Measurements from ENCODE around the gene FOXC2. TPM values are rescaled to one million over a fixed set of nuclear protein-coding genes. Genes with fewer than 3 reads are reported as not detected.
A peak's percentile ranks its signal among the peaks of the same experiment; 100 is the strongest.

The FOXC2 gene
- total and polyA plus RNA-seq, 2 of the 13 experiments (the other 11 are each of a cell fraction or from before 2014, with no cell fraction given), result not detected

DNA sequence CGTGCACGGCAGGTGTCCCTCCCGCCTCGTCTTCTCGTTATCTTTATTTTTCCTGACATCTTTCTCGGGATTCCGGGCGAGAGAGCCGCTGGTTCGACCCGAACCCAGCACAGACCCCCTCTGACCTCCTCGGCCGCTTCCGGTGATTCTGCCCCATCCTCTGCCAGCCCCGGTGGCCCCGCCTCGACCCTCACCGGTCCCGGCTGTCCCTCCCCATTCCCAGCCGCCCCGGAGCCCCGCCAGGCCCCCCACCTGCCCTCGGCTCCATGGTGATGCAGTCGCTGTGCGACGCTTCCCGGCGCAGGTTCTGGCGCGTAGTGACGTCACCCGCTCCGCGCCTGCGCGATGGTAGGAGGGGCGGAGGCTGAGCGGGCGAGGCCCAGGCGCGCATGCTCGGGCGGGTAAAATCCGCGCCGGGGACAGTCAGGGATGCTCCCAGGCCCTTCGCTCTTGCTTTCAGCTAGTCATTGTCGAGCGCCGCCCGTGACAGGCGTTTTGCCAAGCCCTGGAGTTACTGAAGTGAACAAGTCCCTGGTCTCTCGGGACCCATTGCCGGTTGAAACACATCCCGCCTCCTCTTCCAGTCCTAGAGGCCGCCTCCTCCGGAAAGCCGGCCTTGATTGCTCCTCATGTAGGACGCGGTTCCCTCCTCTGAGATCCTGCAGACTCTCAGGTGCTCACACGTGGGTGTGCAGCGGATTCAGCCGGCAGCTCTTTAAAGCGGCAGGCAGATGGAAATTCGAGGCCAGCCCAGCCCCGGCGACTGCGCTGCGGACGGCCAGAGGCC lies 11.5 kb upstream of the FOXC2 start, which contains the start of gene MTHFSD (continued):
- TF ChIP-seq, protein P1, sequence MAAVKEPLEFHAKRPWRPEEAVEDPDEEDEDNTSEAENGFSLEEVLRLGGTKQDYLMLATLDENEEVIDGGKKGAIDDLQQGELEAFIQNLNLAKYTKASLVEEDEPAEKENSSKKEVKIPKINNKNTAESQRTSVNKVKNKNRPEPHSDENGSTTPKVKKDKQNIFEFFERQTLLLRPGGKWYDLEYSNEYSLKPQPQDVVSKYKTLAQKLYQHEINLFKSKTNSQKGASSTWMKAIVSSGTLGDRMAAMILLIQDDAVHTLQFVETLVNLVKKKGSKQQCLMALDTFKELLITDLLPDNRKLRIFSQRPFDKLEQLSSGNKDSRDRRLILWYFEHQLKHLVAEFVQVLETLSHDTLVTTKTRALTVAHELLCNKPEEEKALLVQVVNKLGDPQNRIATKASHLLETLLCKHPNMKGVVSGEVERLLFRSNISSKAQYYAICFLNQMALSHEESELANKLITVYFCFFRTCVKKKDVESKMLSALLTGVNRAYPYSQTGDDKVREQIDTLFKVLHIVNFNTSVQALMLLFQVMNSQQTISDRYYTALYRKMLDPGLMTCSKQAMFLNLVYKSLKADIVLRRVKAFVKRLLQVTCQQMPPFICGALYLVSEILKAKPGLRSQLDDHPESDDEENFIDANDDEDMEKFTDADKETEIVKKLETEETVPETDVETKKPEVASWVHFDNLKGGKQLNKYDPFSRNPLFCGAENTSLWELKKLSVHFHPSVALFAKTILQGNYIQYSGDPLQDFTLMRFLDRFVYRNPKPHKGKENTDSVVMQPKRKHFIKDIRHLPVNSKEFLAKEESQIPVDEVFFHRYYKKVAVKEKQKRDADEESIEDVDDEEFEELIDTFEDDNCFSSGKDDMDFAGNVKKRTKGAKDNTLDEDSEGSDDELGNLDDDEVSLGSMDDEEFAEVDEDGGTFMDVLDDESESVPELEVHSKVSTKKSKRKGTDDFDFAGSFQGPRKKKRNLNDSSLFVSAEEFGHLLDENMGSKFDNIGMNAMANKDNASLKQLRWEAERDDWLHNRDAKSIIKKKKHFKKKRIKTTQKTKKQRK (IDR thresholded peaks at IDR 0.05; ENCODE audit: low read length), result no peak
- TF ChIP-seq GZF1 (CRISPR knock-in tag; IDR thresholded peaks at IDR 0.05) (peak; percentile 60), ZNF589 (CRISPR knock-in tag; conservative IDR thresholded peaks at IDR 0.05) (0 out of 2 replicates have a peak, but pooled peaks have one; percentile 11), ZBTB42 (CRISPR knock-in tag; IDR thresholded peaks at IDR 0.05) (peak; percentile 68), SIN3A (IDR thresholded peaks at IDR 0.05; ENCODE audit: borderline replicate concordance, low read depth, low read length) (peak; percentile 69), HOXA9 (CRISPR knock-in tag; IDR thresholded peaks at IDR 0.05; ENCODE audit: borderline replicate concordance) (peak; percentile 86; the same call in 1 of the 2 replicates), ZNF496 (CRISPR knock-in tag; IDR thresholded peaks at IDR 0.05; ENCODE audit: insufficient replicate concordance) (no peak), KAT7 (CRISPR knock-in tag; IDR thresholded peaks at IDR 0.05; ENCODE audit: borderline replicate concordance) (peak; percentile 76; the same call in 1 of the 2 replicates), ZNF17 (CRISPR knock-in tag; IDR thresholded peaks at IDR 0.05) (no peak), ZNF138 (CRISPR knock-in tag; IDR thresholded peaks at IDR 0.05; ENCODE audit: low read depth) (no peak)
- TF ChIP-seq, protein P2, sequence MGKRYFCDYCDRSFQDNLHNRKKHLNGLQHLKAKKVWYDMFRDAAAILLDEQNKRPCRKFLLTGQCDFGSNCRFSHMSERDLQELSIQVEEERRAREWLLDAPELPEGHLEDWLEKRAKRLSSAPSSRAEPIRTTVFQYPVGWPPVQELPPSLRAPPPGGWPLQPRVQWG (CRISPR knock-in tag; IDR thresholded peaks at IDR 0.05; ENCODE audit: borderline replicate concordance, low read depth), result no peak
- TF ChIP-seq, protein P3, sequence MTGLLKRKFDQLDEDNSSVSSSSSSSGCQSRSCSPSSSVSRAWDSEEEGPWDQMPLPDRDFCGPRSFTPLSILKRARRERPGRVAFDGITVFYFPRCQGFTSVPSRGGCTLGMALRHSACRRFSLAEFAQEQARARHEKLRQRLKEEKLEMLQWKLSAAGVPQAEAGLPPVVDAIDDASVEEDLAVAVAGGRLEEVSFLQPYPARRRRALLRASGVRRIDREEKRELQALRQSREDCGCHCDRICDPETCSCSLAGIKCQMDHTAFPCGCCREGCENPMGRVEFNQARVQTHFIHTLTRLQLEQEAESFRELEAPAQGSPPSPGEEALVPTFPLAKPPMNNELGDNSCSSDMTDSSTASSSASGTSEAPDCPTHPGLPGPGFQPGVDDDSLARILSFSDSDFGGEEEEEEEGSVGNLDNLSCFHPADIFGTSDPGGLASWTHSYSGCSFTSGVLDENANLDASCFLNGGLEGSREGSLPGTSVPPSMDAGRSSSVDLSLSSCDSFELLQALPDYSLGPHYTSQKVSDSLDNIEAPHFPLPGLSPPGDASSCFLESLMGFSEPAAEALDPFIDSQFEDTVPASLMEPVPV (CRISPR knock-in tag; IDR thresholded peaks at IDR 0.05), result no peak
- TF ChIP-seq, protein P4, sequence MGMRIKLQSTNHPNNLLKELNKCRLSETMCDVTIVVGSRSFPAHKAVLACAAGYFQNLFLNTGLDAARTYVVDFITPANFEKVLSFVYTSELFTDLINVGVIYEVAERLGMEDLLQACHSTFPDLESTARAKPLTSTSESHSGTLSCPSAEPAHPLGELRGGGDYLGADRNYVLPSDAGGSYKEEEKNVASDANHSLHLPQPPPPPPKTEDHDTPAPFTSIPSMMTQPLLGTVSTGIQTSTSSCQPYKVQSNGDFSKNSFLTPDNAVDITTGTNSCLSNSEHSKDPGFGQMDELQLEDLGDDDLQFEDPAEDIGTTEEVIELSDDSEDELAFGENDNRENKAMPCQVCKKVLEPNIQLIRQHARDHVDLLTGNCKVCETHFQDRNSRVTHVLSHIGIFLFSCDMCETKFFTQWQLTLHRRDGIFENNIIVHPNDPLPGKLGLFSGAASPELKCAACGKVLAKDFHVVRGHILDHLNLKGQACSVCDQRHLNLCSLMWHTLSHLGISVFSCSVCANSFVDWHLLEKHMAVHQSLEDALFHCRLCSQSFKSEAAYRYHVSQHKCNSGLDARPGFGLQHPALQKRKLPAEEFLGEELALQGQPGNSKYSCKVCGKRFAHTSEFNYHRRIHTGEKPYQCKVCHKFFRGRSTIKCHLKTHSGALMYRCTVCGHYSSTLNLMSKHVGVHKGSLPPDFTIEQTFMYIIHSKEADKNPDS (CRISPR knock-in tag; IDR thresholded peaks at IDR 0.05), result no peak; the same call in 1 of the 2 replicates
- TF ChIP-seq, protein P5, sequence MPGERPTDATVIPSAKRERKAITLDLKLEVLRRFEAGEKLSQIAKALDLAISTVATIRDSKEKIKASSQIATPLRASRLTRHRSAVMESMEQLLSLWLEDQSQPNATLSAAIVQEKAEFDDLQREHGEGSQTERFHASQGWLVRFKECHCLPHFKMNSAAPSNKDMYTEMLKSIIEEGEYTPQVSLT (CRISPR knock-in tag; IDR thresholded peaks at IDR 0.05; ENCODE audit: borderline replicate concordance, low read depth), result no peak
- TF ChIP-seq, protein P6, sequence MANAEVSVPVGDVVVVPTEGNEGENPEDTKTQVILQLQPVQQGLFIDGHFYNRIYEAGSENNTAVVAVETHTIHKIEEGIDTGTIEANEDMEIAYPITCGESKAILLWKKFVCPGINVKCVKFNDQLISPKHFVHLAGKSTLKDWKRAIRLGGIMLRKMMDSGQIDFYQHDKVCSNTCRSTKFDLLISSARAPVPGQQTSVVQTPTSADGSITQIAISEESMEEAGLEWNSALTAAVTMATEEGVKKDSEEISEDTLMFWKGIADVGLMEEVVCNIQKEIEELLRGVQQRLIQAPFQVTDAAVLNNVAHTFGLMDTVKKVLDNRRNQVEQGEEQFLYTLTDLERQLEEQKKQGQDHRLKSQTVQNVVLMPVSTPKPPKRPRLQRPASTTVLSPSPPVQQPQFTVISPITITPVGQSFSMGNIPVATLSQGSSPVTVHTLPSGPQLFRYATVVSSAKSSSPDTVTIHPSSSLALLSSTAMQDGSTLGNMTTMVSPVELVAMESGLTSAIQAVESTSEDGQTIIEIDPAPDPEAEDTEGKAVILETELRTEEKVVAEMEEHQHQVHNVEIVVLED (CRISPR knock-in tag; IDR thresholded peaks at IDR 0.05; ENCODE audit: borderline replicate concordance), result peak; percentile 91
- TF ChIP-seq, protein P7, sequence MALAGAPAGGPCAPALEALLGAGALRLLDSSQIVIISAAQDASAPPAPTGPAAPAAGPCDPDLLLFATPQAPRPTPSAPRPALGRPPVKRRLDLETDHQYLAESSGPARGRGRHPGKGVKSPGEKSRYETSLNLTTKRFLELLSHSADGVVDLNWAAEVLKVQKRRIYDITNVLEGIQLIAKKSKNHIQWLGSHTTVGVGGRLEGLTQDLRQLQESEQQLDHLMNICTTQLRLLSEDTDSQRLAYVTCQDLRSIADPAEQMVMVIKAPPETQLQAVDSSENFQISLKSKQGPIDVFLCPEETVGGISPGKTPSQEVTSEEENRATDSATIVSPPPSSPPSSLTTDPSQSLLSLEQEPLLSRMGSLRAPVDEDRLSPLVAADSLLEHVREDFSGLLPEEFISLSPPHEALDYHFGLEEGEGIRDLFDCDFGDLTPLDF (CRISPR knock-in tag; IDR thresholded peaks at IDR 0.05), result peak; percentile 31; the same call in 1 of the 2 replicates
